ENCODE measurements around the gene FMNL2.
"Not testable (repeated sequence)": the region's sequence is repeated elsewhere in the genome, so short reads cannot be mapped to it uniquely, and the experiment has no call there.

FMNL2 gene

DNA sequence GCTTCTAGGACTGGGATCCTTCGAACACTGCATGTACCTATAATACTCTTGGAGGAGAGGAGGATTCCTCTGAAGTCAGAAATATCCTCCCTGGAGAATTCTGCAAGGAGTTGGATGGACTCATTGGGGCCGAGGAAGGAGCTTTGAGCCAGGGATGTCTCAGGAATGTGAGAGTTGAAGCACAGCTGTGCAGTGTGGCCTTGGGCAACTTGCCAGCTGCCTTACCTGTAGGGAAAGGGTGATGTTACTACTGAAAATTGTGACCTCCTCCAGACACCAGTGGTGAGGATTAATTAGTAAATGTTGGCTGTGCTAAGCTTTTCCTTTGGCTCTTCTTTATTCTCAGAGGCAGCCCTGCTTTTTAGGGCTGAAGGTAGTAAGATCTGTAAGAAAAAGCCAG lies 41.4 kb downstream of the FMNL2 start:
- no peak for DNase-seq

DNA sequence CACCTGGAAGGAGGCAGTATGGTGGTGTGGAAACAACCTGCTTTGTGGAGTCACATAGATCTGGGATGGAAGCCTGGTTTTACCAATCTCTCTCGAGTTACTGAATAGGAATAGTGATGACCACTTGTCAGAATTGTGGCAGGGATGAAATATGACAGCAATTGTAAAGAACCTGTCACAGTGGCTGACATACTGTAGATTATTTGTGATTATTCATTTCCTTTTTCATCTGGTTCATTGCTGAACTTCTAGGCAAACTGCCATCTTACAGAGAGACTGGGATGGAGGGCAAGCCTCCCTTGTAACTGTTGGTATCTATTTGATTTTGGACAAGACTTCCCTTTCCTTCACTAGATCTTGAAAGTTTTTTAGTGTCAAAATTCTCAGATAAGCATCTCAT lies 42.0 kb downstream of the FMNL2 start:
- no peak for DNase-seq

DNA sequence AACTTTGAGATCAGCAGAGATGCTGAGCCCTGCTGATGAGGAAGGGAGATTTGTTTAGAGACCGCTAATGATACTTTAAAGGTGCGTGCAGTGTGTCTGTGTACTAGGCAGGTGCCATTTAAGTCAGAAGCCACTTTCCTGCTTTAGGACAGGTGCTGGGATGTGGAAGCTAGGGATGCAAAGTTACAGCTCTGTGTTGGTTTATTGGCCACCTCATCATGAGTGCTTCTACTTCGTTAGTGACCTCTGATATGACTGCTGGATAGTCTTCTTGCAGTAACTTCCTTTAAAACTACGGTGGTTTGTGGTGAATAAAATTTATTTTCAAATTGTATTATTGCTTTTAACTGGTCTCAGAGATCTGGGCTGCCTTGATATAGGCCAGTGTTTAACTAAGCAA lies 44.1 kb downstream of the FMNL2 start:
- peak; percentile 5 for DNase-seq

DNA sequence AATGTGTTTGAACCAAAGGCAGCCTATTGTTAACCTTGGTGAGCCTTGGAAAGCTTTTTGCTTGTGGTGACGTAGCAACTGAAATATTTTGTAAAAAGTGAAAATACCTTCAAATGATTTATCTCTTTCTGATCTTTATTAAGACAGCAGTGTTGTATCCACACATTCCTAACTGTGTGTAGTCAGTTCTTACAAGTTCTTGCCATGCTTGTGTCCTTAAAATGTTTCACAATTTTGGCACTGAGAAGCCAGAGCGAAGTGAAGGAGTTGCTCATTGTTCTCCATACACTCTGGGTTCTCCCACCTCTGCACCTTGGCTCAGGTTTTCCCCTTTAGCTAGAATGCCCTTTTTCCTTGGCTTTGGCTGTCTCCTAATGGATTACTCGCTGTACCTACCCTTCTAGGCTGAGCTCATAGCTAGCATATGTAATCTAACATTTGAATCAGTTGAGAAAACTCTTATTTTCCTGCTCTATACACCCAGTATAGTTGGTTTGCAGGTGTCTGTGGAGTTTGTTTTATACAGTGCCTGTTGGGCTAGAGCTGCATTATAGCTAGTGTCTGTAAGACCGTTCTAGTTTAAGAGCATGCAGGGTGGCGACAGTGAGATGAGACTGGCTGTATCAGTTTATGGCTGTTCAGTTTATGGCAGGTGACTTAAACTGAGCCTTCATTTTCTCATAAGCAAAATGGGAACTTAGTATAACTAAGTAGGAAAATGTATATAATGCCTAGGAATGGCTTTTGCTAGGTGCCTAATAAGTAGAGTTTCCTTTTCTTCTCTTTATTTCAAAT lies 45.5 kb downstream of the FMNL2 start:
- DNase-seq, result no peak

DNA sequence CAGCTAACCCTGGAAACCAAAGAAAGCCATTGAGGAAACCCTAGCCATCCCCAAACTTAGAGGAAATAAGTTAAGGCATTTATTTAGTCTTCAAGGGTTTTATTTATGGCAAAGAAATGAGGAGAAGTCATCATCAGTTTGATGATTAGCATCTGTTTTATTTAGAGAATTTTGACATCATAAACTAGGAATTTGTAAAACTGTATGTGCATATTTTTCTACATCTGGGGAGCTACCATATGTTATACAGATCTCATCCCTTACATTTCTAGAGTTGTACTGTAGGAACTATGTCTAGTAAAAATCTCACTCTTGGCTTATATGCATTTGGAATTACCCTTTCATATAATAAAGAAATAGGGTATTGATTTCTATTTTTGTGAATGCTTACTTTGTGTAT lies 48.7 kb downstream of the FMNL2 start:
- no peak for DNase-seq

DNA sequence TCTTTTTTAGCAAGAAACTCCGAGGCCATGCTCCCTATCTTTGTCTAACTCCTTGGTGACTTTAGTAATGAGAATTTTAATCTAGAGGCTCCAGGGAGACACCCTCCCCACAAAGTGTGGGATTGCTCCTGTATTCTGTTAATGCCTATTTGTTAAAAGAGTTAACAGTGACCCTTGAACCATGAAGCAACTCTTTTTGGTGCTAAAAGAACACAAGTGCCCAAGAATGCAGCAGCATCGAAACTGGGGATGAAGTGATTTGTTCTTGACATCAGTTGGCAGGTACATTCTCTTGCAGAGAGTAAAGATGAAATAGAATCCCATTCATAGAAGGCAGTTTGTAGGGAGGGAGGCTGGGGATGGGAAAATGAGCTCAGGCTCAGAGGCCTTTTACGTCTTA lies 50.0 kb downstream of the FMNL2 start:
- DNase-seq, result no peak

DNA sequence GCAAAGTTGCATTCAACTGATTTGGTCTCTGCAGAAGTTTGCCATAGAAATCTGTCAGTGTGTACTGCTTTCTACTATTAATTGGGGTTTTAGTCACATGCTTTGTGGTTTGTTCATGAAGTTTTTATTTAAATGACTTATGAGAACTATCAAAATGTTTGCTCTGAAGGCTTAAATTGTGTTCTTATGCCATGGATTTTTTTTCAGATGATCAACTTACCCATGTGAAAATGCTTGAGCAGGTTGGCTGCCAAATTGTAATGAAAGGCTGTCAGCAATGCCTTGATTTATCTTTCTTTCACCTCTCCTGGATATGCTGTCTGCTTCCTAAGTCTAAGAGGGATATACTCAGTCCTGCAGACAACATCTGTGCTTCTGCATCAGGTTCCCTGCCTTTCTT lies 50.7 kb downstream of the FMNL2 start:
- no peak for DNase-seq

DNA sequence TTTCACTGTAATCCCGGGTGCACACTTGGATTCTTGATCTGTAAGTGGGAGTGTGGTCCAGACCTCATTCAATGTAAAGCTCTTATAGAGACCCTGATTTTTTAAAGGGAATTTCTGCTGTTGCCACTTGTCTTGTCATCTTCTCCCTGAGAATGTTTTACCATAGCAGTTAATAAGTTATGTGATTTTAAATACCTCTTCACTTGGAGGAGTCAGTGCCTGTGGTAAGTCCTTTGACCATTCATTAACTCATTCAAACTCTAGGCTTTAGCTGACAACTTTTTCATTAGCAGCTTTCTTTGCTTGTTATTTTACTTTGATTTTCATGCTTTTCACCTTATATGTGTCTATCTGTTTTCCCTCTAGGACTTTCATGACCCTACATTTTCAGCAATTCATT lies 51.3 kb downstream of the FMNL2 start:
- no peak for DNase-seq

DNA sequence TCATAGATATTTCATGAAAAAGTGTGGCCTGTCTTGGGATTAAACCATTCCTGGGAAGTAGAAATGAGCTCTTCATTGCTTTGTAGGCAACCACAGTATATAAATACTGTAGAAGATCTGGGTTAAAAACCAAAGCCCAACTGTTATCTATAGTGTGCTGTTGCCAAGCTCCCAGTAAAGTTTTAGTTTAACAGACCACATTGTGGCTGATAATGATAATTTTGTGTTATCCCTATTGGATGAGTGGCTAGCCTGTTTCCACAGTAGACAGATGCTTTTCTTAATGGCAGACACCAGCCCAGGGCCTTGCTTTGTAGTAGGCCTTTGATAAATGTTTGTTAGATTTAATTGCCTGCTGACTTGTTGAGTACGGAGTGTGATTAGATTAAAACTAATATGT lies 52.1 kb downstream of the FMNL2 start:
- no peak for DNase-seq

DNA sequence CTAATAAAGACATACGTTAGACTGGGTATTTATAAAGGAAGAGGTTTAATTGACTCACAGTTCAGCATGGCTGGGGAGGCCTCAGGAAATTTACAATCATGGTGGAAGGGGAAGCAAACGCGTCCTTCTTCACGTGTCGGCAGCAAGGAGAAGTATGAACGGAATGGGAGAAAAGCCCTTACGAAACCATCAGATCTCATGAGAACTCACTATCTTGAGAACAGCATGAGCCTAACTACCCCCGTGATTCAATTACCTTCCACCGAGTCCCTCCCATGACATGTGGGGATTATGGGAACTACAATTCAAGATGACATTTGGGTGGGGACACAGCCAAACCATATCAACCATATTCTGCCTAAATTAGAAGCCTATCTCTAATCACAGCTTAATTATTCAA lies 53.3 kb downstream of the FMNL2 start:
- not testable (repeated sequence) for DNase-seq

DNA sequence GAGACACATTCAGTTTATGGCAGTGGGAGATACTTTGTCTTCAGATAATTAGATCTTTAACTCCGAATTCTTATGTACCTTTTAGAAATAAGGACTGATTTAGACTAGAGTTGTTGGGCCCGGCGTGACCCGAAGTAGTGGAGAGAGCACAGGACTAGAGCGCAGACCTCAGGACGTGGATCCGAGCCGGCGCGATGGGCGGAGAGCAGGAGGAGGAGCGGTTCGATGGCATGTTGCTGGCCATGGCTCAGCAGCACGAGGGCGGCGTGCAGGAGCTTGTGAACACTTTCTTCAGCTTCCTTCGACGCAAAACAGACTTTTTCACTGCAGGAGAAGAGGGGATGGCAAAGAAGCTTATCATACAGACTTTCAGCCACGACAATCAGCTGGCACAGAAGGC lies 54.5 kb downstream of the FMNL2 start:
- no peak for DNase-seq

DNA sequence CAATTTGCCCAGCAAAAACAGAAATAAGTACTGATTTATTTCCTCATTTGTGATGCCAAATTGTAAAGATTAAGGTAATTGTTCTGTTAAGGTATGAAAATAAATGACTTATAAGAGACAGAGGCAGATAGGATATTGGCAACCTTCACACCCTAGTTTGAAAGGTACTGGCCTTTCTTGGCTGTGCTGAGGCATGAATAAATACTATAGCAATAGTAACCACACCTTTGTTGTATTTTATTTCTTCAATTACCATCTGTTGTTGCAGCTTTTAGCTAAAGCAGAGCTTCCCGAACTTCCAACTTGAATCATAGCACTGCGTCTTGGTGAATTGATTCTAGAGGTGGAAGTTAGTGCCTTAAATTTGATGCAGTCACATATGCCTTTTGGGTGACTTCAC lies 55.9 kb downstream of the FMNL2 start:
- no peak for DNase-seq

DNA sequence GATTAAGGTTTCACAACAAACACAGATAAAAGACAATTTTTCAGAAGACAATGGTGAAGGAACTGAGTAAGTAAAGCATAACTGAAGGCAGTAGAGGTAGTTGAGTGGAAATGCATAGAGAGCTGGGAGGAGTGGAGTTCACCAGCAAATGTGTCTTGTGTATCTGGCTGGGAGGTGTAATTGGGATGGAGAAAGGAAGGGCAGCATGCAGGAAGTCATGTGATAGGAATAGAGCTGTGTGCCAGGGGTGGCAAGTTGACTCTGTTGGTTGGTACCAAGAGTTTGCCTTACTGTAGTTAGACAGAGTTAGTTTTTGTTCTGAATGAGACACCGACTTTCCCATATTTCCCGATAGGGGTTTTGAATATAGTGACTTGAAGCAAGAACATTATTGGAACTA lies 56.3 kb downstream of the FMNL2 start:
- DNase-seq, result no peak

DNA sequence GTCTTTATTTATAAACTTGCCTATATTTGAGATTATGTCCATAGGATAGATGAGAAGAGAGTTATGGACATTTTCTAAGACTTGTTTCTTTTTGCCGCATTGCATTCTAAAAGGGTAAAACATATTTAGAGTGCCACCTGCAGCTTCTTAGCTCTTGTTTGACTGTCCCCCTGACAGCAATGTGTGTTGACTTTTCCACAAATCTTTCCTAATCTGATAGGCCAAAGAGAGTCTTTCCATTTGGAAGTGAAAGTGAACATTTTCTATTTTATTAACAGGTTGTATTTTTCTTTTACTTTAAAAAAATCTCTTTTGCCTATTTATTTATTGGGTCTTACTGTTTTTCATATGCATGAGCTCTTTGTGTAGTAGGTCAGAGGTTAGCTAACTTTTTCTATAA lies 58.4 kb downstream of the FMNL2 start:
- no peak for DNase-seq

DNA sequence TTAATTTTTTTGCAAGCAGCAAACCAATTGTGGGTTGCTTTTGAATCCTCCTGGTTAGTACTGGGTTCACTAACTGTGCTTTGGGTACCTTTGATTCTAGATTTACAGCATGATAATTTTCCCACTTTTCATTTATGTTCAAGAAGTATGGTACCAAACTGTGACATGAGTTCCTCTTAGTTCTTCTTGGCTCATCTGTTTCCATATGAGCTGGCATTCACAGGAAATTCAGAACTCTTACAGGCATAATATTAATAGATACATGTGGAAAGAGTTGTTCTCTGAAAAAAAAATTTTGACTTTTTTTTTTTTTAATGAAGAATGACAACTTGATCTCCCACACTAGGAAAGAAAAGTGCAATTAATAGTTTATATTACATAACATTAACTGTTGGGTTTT lies 59.4 kb downstream of the FMNL2 start:
- no peak for DNase-seq

DNA sequence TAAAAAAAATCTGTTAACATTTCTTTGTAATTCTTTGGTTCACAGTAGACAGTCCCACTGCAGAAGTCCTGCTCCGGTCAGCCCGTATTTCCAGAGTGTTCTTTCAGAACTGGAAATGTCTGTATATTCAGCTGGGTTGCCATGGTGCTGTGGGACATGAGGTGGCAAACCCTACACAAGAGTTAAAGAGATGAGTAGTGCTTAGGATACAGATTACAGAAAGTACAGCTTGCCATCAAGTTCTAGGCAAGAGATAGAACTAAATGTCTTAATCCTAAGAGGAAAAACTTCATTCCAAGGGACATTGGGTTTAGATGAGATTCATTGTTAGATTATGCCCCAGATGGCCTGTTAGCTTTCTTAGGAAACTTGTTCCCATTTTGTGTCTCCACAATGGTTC lies 60.1 kb downstream of the FMNL2 start:
- DNase-seq, result no peak

DNA sequence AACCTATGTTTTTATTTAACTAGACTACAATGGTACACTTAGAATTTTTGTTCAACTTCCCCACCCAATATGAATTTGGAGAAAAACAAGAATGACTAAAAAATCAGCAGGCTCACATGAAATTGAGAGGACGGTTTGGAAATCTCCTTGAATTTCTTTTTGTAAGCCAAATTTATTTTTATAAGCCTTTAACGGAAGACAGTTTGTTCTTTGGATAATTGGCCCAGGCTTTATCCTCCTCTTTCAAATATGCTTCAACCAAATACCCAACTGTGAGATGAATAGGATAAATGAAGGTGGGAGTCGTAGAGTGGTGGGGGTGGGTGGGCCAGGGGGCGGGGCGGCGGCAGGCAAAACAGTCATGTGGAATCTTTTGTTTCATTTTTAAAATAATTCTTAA lies 60.6 kb downstream of the FMNL2 start:
- no peak for DNase-seq

DNA sequence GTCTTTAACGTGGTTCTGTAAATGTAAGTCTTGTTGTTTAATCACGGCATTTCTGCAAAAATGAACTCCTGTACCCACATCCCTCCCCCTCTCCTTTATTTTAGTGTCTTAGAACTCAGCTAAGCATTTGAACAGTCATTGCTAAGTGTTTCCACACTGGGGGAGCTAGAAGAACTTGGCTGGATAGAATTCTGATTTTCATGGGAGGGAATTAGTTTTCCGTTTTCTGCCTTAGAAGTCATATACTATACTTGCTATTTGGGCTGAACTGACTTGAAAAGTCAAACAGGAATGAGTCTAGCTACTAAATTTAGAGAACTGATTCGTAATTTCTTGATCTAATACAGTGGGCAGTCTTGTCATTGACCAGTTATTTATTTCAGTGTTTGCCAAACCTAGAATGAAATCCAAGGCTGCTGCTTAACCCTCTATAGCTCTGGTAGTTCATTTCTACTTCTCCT lies 61.1 kb downstream of the FMNL2 start:
- no peak for DNase-seq

DNA sequence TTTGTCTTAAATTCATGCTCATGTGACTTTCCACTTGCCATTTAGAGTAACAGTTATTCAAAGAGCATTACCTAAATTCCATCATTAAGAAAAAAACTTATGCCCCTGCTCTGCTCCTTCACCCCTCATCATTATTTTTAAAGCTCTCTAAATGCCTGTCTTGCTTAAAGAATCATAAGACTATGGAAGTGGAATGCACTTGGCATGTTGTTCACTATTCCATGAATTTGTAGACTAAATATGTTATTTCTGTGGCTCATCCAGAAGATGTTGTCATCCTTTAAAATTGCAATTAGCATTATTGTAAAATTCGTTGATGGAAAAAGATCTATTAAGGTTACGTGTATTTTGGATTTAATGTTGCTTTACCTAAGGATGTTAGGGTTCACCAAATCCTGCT lies 61.8 kb downstream of the FMNL2 start:
- DNase-seq, result no peak

DNA sequence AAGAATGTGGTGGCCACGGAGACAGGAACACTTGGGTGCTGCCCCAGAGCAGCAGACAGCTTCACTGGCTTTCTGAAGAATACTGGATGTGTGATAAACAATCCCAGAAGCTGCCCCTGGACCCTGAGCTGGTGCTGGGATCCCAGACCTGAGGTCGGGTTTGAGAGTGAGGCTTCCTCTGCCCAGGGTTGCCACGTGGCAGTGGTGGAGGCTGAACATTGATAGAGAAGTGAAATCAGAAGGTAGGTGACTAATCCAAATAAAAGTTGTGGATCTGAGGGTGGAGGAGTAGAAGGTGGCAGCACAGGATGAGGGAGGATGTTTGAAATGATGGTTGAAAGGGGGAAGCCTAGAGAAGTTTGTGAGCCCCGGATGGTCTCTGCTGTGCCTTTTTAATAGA lies 64.0 kb downstream of the FMNL2 start:
- no peak for DNase-seq

DNA sequence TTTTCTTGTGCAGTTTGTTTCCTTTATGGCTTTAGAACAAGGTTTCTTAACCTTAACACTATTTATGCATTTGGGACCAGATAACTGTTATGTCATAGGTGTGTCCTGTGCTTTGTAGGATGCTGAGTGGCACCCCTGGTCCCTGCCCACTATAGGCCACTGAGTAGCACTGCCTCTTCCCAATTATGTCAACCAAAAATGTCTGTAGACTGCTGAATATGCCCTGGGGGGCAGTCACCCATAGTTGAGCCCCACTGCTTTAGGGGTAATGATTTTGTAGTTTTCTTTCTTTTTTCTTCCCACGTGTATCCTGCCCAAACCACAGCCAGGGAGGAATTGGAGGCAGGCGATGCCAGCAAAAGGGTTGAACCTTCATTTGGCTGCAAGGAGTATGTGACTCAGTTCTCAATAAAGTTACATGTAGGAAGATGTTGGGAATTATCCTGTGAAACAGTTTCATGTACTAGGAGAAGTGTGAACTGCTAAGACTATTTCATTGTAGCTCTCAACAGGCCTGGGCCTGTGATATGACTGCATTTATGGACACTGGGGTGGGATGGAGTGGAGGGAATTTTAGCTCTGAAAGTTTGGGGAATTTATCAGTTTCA lies 65.7 kb downstream of the FMNL2 start:
- no peak for DNase-seq

DNA sequence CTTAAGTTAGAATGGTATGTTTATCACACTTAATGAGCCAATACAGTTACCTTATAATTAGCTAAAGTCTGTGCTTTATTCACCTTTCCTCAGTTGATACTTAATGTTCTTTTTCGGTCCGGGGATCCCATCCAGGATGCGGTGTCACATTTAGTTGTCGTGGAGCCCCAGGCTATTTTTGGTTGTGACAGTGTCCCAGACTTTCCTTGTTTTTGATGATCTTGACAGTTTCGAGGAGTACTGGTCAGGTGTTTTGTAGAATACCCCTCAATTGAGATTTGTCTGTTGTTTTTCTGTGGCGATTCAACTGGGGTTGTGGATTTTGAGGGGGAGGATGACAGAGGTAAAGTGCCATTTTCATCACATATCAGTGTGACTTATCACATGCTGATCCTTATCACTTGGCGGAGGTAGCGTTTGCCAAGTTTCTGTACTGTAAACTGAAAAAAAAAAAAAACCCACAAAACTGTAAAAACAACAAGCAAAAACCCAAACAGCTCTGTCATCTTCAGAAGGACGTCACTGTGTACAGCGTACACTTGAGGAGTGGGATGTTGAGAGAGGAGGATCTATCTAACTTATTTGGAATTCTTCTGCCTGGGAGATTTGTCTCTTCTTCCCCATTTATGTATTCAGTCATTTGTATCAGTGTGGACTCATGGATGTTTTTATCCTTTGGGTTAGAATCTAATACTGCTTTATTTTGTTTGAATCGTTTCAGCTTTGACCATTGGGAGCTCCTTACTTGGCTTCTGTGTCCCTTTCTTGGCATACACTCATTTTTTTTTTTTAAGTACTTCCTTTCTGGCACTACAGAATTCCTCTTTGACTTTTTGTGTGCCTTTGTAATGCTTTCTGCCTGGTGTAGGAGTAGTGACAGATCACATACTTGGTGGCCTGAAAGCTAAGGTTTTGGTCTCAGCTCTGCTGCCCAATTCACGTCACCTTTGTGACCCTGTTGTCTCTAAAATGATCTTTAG lies 68.1 kb downstream of the FMNL2 start:
- DNase-seq, result no peak

DNA sequence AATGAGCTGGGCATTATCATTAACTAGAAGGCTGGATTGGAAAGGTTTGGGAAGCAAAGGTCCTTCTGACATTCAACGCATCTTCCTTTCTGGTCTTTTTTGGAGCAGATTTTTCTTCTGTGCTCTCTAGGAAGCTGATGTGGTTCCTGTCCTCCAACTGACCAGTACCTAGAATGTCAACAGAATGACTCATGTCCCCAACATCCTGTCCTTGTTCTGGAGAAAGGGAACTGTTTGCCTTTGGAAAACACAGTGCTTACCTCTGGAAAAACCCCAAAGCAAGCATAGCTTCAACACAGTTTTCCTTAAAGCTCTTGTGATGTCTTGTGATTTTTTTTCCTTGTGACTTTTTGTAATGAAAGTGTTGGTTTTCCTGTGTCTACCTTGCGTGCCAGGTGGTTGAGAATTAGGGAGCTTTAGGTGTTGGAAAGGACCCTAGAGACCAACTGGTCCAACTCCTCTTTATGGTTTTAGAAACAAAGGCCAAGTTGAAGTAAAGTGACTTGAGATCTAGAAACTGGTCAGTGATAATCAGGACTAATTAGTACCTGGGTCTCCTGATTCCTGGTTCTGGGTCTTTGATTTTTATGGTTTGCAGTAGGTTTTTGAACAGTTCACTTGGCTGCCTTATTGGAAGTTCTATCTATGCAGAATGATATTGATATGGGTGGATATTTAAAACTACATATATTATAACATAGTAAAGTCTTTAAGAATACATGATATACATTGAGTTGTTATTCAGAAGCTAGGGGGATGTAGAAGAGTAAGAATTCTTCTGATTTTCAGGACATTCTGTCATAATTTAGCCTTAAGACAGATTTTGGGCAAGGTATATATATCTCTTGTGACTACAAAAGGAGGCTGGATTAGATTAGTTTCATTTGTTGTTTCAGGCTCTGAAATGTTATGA lies 70.5 kb downstream of the FMNL2 start:
- no peak for DNase-seq

Data from NCI-H510A treated with DMSO at 0.1 percent for 48 hours (cell line).